Mesenteric fat pad (tissue), 1 donor: ENCODE results near the gene FMNL2. TPM values are rescaled to one million over a fixed set of nuclear protein-coding genes. Genes with fewer than 3 reads are reported as not detected.
"Not testable (repeated sequence)": the region's sequence is repeated elsewhere in the genome, so short reads cannot be mapped to it uniquely, and the experiment has no call there.

ENCODE experiments used
- DNase-seq: peaks from one replicate; pipeline ENCODE4 v3.0.0-alpha.2; 2020; ENCODE audit warnings: low spot score
- total RNA-seq: library from RNA; stranded (reverse); fragmentation: NEBNext Ultra II Directional; extraction: Animal tissue kit (Norgen Biotek cat#: 25700); gene quantifications from one replicate; pipeline ENCODE4 v1.2.1, GENCODE V29; 2021
- donor health status: DM: yes; HTN: yes; CAD: no.

The FMNL2 gene
- total RNA-seq, 1 donor from 2014 or later, result 57.6 TPM

- no peak for DNase-seq
These were observed 184.6 kb downstream of the FMNL2 start for GRCh38 chr2:152519581-152519952.

GRCh38 chr2:152520759-152521158 lies 185.8 kb downstream of the FMNL2 start:
- no peak for DNase-seq

GRCh38 chr2:152522446-152522845 lies 187.5 kb downstream of the FMNL2 start:
- not testable (repeated sequence) for DNase-seq

- DNase-seq, result no peak
These were observed 188.1 kb downstream of the FMNL2 start for GRCh38 chr2:152523091-152523490.

- no peak for DNase-seq
These were observed 190.4 kb downstream of the FMNL2 start for GRCh38 chr2:152525277-152525838.

GRCh38 chr2:152529420-152530115 lies 194.6 kb downstream of the FMNL2 start:
- no peak for DNase-seq

GRCh38 chr2:152532241-152532640 lies 197.3 kb downstream of the FMNL2 start:
- no peak for DNase-seq

GRCh38 chr2:152534460-152535135 lies 199.6 kb downstream of the FMNL2 start:
- no peak for DNase-seq

- DNase-seq, result no peak
These were observed 202.2 kb downstream of the FMNL2 start for GRCh38 chr2:152537081-152537651.

GRCh38 chr2:152539424-152539823 lies 204.4 kb downstream of the FMNL2 start:
- DNase-seq, result no peak

GRCh38 chr2:152541712-152542111 lies 206.7 kb downstream of the FMNL2 start:
- DNase-seq, result no peak

- no peak for DNase-seq
These were observed 207.5 kb downstream of the FMNL2 start for GRCh38 chr2:152542337-152542994.

- DNase-seq, result no peak
These were observed 208.1 kb downstream of the FMNL2 start for GRCh38 chr2:152542995-152543481.

- DNase-seq, result no peak
These were observed 208.7 kb downstream of the FMNL2 start for GRCh38 chr2:152543717-152544116.

- DNase-seq, result no peak
These were observed 209.7 kb downstream of the FMNL2 start for GRCh38 chr2:152544638-152545037.

GRCh38 chr2:152546230-152546837 lies 211.4 kb downstream of the FMNL2 start:
- no peak for DNase-seq

- no peak for DNase-seq
These were observed 213.3 kb downstream of the FMNL2 start for GRCh38 chr2:152548111-152548875.

GRCh38 chr2:152548996-152549395 lies 214.0 kb downstream of the FMNL2 start:
- DNase-seq, result no peak

- DNase-seq, result no peak
These were observed 214.4 kb downstream of the FMNL2 start for GRCh38 chr2:152549423-152549822.

- DNase-seq, result no peak
These were observed 215.4 kb downstream of the FMNL2 start for GRCh38 chr2:152550386-152550785.
